Stimulated activated CD8-positive, alpha-beta memory T cell treated with anti-CD3 and anti-CD28 coated beads, Interleukin-12 subunit alpha, Interleukin-12 subunit beta, amount 100 ng/mL, for 4 hours (primary cell): ENCODE results near the gene SLC34A3.

Experiments used
- DNase-seq: peaks from one replicate; pipeline ENCODE4 v3.0.0-alpha.2; 2020; ENCODE audit warnings: low read depth

Gene SLC34A3

DNA sequence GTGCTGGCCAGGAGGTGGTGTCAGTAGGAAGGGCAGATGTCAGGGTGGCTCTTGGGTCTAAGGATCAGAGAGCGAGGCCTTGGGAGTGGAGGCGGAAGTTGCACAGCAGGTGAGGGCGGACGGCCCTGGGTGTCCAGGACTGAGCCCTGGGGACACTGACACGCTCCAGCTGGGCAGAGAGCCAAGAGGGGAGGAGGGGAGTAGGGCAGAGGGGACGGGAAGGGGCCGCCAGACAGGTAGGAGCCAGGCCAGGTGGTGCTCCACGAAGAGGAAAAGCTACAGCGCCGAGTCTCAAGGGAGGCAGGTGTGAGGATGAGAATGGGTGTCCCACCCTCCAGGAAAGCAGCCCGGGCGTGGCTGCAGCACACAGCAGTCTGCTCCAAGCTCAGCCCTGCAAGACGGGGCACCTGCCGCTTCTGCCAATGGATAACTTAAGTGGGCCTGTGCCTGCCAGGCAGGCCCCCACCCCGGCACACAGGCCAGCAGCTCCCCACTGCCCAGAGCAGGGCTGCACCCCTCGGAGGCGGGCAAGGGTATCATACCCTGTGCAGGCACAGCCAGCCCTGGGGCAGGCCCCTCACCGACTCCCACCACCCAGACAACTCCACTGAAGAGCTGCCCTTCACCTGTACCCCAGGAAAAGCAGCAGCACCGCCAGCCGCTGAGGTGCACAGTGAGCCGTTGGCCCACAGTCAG, 35.0 kb upstream of the SLC34A3 start:
- no peak for DNase-seq

GRCh38 chr9:137198051-137198901, 32.4 kb upstream of the SLC34A3 start:
- DNase-seq, result no peak

DNA sequence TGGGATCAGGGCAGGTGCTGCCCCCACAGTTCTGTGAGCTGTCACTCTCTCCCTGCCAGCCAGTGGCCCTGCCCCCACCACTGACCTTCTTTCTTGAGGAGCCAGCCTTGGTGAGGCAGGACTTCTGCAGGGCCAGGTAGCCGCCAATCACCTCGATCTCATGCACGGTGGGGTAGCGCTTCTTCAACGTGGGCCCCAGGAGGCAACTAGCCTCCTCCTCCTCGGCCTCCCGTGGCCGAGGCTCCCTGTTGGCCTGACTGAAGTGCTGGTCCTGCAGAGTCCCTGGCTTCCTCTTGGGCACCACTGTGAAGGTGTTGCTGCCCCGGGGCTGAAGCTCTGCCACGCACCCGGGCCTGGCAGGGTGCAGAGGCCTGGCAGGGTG, 31.8 kb upstream of the SLC34A3 start:
- DNase-seq, result no peak

DNA sequence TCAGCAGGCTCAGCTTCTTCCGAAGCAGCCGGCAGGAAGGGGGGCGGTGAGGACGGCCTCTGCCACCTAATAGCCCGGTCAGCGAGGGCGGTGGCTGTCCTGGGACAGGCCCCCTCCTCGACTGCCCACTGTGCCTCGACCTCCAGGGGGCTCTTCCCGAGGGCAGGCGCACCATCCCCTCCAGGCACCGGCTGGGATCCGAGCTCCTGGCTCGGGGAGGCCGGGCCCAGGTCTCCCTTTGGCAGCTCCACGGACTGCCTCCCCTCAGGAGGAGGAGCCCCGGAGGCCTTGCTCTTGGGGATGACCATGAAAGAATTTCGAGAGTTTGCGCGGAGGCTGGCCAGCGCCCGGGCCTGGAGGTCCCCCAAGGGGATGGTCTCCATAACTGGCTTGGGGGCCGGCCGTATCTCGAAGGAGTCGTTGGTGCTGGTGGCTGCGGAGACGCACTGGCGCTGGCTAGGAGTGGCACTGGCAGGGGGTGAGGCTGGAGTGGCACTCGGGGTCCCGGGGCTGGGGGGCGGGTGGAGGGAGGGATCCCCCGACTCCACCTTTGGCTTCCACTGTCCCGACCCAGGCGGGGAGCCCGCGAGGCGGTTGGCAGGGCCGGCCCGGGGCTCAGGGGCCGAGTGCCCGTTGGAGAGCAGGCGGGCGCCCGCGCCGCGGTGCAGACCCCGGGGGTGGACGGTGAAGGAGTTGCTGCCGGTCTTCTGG, 31.1 kb upstream of the SLC34A3 start:
- DNase-seq, result no peak

GRCh38 chr9:137200311-137201204, 30.1 kb upstream of the SLC34A3 start, which contains the start of gene TPRN:
Gene TPRN, minus strand, starts transcription at chr9:137200741. Its CDS starts 30 bp downstream, at chr9:137200711.
- peak; percentile 96 for DNase-seq

DNA sequence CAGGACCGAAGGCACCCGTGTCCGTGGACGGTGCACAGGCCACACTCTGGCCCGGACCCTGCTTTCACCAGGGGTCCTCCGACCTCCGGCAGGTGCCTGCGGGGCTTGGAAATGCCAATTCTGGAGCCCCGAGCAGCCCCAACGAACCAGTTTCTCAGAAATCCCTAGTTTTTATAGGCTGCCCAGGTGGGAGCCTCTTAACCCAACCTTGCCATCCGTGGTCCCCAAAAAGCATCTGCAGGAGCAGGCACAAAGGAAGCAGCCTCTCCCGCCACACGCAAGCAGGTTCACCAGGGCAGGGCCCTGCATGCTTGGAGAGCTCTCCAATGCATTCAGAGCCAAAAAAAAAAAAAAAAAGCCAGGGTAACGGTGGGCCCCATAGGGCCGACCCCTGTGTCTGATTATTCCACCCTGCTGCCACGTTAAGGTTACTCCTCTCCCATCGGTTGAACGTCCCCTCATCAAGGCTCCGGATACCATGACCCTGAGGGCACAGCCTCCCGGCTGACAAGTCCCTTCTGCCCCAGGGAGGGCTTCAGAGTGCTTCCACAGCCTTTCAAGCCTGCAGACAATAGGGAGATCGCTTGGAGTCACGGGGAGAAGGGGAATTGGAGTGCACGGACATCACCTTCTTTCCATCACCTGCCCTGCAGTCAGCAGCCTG, 29.4 kb upstream of the SLC34A3 start:
- no peak for DNase-seq

DNA sequence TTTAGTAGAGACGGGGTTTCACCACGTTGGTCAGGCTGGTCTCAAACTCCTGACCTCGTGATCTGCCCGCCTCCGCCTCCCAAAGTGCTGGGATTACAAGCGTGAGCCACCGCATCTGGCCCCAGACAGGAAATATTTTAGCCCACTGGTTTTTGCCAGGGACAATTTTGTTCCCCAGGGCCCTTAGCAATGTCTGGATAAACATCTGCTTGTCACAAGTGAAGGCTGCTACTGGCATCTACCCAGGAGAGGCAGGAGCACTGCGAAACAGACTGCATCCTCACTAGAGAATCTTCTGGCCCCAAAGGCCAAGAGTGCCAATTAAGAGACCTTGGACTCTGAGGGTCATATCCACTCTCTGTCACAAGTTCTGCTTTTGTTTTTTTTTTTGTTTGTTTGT, 27.7 kb upstream of the SLC34A3 start:
- no peak for DNase-seq

GRCh38 chr9:137204731-137205125, 26.0 kb upstream of the SLC34A3 start:
- no peak for DNase-seq

- peak; percentile 86 for DNase-seq
Measured at GRCh38 chr9:137205126-137206069, 25.3 kb upstream of the SLC34A3 start, which contains the start of the genes NDOR1 and TMEM203. Gene NDOR1, plus strand, starts transcription at chr9:137205700. Its CDS starts 78 bp downstream, at chr9:137205778. Gene TMEM203, minus strand, starts transcription at chr9:137205648. Its CDS starts 234 bp downstream, at chr9:137205414.

- DNase-seq, result no peak
Measured at GRCh38 chr9:137206602-137207001, 24.1 kb upstream of the SLC34A3 start.

DNA sequence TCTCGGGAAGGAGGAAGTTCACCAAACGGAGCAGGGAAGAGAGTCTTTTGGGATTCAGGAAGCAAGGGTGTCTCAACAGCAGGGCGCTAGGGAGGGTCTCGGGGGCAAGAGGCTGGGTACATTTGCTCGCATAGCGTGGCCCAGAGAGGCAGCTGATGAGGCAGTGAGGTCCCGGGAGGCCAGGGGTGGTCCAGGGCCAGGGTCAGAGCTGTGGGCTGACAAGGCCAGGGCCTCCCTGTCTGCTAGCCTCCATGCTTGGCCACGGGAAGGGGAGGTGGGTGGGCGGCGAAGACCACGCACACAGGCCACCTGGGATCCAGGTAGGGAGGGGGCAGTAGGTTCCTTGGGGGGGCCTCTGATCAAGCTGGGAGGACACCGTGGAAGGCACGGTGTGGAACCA, 19.2 kb upstream of the SLC34A3 start:
- DNase-seq, result no peak

DNA sequence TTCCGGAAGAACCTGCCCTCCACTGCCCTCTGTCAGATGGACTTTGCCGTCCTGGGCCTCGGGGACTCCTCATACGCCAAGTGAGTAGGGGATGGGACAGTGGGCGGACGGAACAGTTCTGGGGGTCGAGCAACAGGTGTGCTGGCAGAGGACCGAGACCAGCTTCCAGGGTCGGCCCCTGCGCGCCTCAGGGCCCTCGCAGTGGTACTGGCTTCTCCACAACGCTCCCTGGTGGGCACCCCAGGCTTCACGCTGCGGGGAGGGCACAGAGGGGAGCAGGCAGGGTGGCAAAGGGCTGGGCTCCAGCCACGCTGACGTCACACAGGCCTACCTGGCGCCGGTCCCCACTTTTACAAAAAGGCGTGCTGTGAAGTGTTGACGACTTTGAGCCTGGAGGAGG, 18.2 kb upstream of the SLC34A3 start:
- no peak for DNase-seq

DNA sequence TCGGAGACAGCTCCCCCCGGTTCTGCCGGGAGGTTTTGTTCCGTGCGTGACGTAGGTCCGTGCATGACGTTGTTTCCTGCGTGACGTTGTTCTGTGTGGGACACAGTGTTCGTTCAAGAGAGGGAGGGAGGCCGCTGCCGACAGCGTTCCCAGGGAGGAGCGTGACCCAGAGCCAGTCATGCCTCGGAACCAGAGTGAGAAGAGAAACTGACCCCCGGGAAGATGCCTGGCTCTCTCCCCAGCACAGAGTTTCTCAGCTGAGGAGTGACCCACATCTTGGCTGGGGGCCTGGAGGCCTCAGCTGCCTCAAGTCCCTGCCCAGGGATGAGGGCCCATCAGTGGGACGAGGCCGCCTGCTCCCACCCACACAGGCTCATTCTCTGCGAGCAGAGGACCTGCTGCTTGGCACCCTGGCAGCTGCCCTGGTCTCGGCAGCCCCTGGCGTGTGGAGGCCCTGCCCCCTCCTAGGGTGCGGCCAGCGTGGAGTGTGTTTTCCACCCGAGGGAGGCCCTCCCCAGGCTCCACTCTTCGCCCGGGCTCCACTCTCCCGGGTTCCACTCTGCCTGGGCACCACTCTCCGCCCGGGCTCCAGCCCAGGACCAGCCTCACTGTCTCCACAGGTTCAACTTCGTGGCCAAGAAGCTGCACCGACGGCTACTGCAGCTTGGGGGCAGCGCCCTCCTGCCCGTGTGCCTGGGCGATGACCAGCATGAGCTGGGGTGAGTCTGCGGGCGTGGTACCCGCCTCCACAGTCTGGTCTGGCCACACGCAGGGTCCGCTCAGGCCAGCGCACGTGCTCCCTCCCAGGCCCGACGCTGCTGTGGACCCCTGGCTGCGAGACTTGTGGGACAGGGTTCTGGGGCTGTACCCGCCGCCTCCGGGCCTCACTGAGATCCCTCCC, 17.3 kb upstream of the SLC34A3 start:
- DNase-seq, result no peak

DNA sequence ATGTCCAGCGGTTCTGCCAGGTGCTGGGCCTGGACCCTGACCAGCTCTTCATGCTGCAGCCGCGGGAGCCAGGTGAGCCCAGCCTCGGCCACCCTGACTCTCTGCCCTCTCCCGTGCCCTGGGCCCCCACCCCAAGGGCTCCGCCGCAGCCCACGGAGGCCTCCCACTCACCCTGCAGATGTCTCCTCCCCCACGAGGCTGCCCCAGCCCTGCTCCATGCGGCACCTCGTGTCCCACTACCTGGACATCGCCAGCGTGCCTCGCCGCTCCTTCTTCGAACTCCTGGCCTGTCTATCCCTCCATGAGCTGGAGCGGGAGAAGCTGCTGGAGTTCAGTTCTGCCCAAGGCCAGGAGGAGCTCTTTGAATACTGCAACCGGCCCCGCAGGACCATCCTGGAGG, 16.1 kb upstream of the SLC34A3 start:
- DNase-seq, result no peak

- DNase-seq, result no peak
Measured at GRCh38 chr9:137215196-137215986, 15.3 kb upstream of the SLC34A3 start.

DNA sequence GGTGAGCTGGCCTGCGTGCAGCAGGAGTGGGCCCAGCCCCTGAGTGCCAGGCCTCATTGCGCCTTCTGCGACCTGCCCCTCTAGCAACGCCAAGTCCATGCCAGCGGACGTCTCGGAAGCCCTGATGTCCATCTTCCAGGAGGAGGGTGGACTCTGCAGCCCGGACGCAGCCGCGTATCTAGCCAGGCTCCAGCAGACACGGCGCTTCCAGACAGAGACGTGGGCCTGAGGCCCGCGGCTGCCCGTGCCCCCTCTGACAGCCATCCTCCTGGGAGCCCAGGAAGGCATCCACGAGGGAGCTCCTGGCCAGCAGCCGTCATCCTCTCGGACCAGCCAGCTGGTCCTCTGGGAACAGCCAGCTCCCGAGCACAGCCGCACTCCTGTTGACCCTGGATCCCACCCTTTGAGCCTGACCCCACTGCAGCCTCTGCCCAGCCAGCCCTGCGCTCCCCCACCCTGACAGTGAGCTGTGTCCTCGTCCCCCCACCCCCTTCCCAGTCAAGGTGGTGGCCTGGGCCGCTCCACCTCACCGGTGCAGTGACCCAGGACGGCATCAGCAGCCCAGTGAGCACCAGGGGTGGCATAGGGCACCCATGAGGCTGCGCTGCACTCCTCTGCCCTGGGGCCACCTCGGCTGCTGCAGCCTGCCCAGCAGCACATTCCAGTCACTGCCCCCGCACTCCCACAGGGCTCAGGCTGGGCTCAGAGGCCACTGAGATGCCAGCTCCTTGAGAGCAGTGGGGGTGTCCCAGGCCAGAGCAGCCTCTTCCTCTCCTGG, 14.3 kb upstream of the SLC34A3 start:
- DNase-seq, result no peak
